ENCODE results near the gene CALU. TPM values are rescaled to one million over a fixed set of nuclear protein-coding genes. Genes with fewer than 3 reads are reported as not detected.

CALU gene
- total RNA-seq, 2 donors from 2014 or later, result 27.5 to 41.7 TPM

DNA sequence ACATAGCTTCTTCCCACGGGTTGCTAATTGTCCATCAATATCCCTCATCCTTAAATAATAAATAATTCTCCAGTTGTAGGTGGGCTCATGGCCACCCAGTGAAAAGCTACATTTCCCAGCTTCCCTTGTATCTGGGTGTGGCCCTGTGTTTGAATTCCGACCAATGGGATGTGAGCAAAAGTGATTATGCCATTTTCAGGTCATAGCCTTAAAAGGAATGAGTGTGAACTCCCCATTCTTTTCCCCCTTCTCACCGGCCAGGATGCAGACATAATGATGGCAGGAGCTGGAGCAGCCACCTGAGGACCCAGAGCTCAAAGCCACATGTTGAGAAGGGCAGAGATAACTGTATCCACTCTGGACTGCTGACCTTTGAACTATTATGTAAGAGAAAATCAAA, 30.3 kb upstream of the CALU start:
- ATAC-seq (replicated peaks), result no peak
- H3K4me1 Mint-ChIP-seq, result no peaks in the 10 kb centered on the region
- no peaks in the 10 kb centered on the region for H3K36me3 Mint-ChIP-seq (ENCODE audit: low read depth)
- peaks cover 5% of the 10 kb centered on the region for H3K27me3 Mint-ChIP-seq
- no peak overlapping the region for H3K27ac Mint-ChIP-seq
- H3K4me3 Mint-ChIP-seq, result no peak overlapping the region
- H3K9me3 Mint-ChIP-seq, result no peaks in the 10 kb centered on the region

DNA sequence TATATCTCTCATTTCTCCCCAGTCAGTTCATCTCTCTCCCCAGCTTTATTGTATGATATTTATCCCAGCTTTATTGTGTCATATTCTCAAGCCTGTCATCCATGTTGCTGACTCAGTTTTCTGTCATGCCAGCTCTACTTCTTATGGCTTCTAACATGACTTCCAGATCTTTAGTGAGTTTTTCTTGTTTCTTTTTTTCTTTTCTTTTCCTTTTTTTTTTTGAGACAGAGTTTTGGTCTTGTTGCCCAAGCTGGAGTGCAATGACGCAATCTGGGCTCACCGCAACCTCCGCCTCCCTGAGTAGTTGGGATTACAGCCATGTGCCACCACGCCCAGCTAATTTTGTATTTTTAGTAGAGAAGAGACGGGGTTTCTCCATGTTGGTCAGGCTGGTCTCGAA, 28.7 kb upstream of the CALU start:
- H3K27ac Mint-ChIP-seq, result no peak overlapping the region
- no peak overlapping the region for H3K4me3 Mint-ChIP-seq
- peaks cover 8% of the 10 kb centered on the region for H3K27me3 Mint-ChIP-seq
- H3K4me1 Mint-ChIP-seq, result no peaks in the 10 kb centered on the region
- ATAC-seq (replicated peaks), result no peak
- no peaks in the 10 kb centered on the region for H3K9me3 Mint-ChIP-seq
- no peaks in the 10 kb centered on the region for H3K36me3 Mint-ChIP-seq (ENCODE audit: low read depth)

DNA sequence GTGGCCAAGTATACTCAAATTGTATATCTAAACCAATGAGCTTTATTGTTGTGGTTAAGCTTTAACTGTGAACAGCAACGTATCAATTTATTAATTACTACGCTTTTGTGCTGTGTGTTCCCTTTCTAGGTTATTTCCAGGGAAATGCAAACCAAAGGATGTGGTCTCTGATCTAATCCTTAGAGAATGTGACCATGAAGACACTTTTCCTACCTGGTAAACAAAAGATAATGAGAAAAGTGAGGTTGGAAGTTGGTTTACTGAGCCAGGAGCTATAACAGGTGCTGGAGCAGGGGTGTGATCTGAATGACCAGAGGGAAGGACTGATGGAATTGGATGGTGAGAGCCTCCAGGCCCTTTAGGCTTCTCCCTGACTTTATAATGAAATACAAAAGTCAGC, 25.4 kb upstream of the CALU start:
- peaks cover 21% of the 10 kb centered on the region for H3K27me3 Mint-ChIP-seq
- no peaks in the 10 kb centered on the region for H3K36me3 Mint-ChIP-seq (ENCODE audit: low read depth)
- no peak overlapping the region for H3K4me3 Mint-ChIP-seq
- no peaks in the 10 kb centered on the region for H3K9me3 Mint-ChIP-seq
- ATAC-seq (replicated peaks), result no peak
- H3K4me1 Mint-ChIP-seq, result no peaks in the 10 kb centered on the region
- H3K27ac Mint-ChIP-seq, result no peak overlapping the region

DNA sequence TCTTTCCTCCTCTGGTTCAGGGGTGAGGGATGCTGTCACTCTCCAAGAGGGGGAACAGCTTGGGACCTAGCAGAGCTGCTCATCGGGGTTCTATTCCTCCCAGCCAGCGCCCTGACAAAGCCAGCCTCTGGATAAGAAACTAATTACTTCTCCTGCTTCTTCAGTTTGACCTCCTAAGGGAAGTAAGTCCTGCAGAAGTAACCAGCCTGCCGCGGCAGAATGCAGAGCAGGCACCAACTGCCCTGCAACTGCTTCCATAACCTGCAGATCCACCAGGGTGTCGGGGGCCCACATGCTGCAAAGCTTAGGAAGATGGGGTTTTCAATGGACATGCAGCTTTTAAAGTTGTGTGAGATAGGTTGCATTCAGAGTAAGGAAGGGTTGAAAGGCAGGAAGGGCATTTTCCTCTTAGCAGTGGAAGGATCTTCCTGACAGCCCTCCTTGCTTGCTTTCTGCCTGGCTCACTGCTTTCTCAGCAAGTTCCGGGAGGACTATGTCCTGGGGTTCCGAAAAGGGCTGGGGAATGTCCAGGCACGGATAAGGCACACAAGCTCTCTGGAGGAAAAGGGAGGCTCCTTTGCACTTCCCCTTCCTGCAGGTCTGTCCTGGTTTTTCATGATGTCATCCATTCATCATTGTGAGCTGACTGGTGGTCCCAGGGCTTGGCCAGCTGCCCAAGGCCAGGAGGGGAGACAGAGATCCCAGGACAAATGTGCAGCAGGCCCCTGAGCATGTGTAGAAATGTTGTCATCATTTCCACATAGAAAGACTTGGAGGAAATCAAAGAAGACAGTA, 24.3 kb upstream of the CALU start:
- no peak overlapping the region for H3K27ac Mint-ChIP-seq
- no peaks in the 10 kb centered on the region for H3K9me3 Mint-ChIP-seq
- H3K36me3 Mint-ChIP-seq (ENCODE audit: low read depth), result no peaks in the 10 kb centered on the region
- ATAC-seq (replicated peaks), result no peak
- H3K4me1 Mint-ChIP-seq, result no peaks in the 10 kb centered on the region
- H3K4me3 Mint-ChIP-seq, result no peak overlapping the region
- H3K27me3 Mint-ChIP-seq, result peaks cover 21% of the 10 kb centered on the region

DNA sequence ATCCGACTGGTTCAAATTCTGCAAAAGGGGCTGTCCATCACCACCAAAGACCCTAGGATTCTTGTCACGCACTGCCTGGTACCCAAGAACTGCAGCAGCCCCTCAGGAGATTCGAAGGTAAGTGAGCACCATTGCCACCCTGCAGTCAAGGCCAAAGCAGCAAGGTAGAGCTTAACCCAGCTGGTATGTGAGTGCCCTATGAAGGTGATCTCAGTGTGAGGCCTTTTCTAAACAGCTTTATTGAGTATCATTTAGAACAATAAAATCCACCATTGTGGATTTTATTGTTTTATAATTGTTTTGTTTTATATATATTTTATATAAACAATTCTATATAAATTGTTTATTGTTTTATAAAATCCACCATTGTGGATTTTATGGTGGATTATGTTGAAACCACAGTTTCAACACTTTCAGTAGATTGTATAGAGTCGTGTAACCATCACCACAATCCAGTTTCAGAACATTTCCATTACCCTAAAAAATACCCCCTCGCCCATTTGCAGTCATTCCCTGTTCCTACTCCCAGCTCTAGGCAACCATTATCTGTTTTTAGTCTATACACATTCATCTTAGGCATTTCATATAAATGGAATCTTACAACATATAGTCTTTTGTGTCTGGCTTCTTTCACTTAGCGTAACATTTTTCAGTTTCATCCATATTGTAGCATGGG, 20.1 kb upstream of the CALU start:
- Mint-ChIP-seq H3K9me3 (no peaks in the 10 kb centered on the region), H3K4me3 (no peak overlapping the region), H3K27me3 (peaks cover 17% of the 10 kb centered on the region), H3K4me1 (no peaks in the 10 kb centered on the region), H3K27ac (no peak overlapping the region), H3K36me3 (ENCODE audit: low read depth) (no peaks in the 10 kb centered on the region)
- ATAC-seq (replicated peaks), result peak; percentile 11

DNA sequence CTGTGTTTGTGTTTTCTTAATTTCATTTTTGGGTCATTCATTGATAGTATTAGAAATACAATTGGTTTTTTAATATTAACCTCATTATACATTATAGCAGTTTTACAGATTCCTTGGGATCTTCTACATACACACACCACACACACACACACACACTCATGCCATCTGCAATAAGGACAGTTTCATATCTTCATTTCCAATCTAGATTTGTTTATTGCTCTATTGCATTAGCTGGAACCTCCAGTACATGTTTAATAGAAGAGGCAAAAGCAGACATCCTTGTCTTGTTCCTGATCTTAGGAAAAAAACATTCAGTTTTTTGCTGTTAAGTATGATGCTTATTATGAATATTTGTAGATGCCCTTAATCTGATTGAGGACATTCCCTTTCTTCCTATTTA, 17.8 kb upstream of the CALU start:
- no peak for ATAC-seq (replicated peaks)
- Mint-ChIP-seq H3K27ac (no peak overlapping the region), H3K4me1 (no peaks in the 10 kb centered on the region), H3K9me3 (no peaks in the 10 kb centered on the region), H3K36me3 (ENCODE audit: low read depth) (no peaks in the 10 kb centered on the region), H3K4me3 (no peak overlapping the region), H3K27me3 (peaks cover 17% of the 10 kb centered on the region)

DNA sequence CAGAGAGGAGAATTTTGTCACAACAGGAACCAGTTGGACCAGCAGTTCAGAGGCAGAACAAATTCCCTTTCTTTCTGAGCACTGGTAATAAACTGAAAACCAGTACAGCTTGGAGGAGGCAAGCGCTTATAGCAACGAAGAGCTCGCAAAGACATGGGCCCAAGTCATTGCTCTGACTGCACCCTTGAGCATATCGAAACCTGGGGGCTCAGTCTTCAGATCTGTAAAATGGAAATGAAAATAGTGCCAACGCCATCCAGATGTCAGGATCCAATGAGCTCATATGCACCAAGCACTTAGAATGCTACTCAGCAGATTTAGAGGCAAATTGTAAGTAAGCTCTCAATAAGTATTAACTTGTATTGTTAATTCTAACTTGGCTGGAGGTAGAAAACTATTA, 14.4 kb upstream of the CALU start:
- no peaks in the 10 kb centered on the region for H3K4me1 Mint-ChIP-seq
- H3K9me3 Mint-ChIP-seq, result no peaks in the 10 kb centered on the region
- no peak overlapping the region for H3K4me3 Mint-ChIP-seq
- no peaks in the 10 kb centered on the region for H3K36me3 Mint-ChIP-seq (ENCODE audit: low read depth)
- ATAC-seq (replicated peaks), result no peak
- no peak overlapping the region for H3K27ac Mint-ChIP-seq
- peaks cover 23% of the 10 kb centered on the region for H3K27me3 Mint-ChIP-seq

DNA sequence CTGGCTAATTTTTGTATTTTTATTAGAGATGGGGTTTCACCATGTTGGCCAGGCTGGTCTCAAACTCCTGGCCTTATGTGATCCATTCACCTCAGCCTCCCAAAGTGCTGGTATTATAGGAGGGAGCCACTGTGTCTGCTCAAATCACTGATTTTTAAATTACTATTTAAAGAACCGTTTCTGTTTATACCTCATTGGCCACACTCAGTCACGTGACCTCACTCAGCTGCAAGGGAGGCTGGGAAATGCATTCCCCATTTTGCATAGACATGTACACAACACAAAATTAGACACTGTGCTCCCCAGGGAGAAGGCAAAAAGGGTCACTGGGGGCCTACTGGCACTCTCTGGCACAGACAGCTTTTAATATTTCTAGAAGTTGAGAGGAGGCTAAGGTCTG, 13.6 kb upstream of the CALU start:
- no peaks in the 10 kb centered on the region for H3K9me3 Mint-ChIP-seq
- no peak for ATAC-seq (replicated peaks)
- H3K27ac Mint-ChIP-seq, result no peak overlapping the region
- no peaks in the 10 kb centered on the region for H3K4me1 Mint-ChIP-seq
- H3K27me3 Mint-ChIP-seq, result peaks cover 23% of the 10 kb centered on the region
- H3K36me3 Mint-ChIP-seq (ENCODE audit: low read depth), result no peaks in the 10 kb centered on the region
- no peak overlapping the region for H3K4me3 Mint-ChIP-seq

DNA sequence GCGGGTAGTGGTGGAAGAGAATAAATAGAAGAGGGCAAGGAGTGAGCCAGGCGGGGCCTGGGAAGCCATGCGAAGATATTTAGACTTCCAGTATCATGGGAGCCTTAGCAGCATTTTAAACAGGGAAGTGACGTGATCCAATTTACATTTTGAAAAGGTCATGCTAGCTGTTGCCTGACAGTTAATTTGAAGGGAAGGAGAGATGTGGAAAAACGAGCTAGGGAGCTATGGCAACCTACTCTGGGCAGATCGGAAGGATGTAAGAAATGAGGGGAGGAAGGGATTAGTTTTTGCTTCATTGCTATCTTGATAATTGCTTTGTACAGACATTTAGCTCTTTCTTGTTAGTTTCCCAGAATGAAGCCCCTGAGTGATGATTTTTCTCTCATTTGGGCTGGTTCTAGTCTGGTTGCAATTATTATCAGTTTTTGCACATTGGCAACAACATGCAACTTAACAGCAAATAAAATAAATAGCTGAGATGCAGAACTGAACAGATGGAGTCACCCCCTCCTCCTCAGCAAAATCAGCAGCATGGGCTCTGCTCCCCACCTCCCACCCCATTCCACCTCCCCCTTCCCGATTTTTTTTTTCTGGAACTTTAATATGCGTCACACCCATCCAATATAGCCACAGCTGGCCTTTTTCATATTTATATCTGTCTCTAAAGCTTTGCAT, 13.0 kb upstream of the CALU start:
- Mint-ChIP-seq H3K36me3 (ENCODE audit: low read depth) (no peaks in the 10 kb centered on the region), H3K27ac (no peak overlapping the region), H3K9me3 (no peaks in the 10 kb centered on the region), H3K27me3 (peaks cover 26% of the 10 kb centered on the region), H3K4me1 (no peaks in the 10 kb centered on the region), H3K4me3 (no peak overlapping the region)
- no peak for ATAC-seq (replicated peaks)

DNA sequence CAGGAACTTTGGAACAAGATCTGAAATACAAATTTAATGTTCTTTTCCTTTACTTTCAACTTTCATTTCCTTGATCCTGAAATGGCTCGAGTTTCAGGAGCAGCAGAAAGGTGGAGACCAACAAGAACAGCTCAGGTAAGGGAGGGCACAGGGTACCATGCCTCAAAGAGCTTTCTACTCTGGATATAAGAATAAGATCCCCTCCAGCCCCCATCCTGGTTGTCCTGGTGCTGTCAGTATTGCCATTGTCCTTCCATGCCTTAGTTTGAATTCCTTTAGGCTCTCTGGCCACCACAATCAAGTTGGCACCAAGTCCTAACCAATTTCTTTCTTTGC, 12.5 kb upstream of the CALU start:
- Mint-ChIP-seq H3K9me3 (no peaks in the 10 kb centered on the region), H3K27me3 (peaks cover 31% of the 10 kb centered on the region), H3K36me3 (ENCODE audit: low read depth) (no peaks in the 10 kb centered on the region), H3K4me3 (no peak overlapping the region), H3K4me1 (no peaks in the 10 kb centered on the region), H3K27ac (no peak overlapping the region)
- ATAC-seq (replicated peaks), result no peak

DNA sequence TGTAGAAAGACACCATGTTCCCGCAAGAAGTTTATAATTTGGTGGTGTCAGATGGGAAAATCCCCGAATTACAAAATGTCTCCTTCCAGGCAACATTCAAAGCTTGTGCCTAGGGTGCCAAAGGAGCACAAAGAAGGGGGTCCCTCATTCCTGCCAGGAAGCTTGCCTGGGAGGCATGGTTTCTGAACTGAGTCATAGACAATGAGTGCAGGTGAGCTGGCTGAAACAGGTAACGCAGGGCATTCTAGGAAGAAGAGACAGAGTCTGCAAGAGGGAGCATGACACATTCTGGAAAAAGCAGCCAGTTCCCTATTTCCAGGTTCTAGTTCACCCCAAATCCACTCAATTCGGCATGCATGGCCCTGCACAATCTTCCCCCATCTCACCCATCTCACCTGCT, 11.9 kb upstream of the CALU start:
- H3K27me3 Mint-ChIP-seq, result peaks cover 33% of the 10 kb centered on the region
- no peaks in the 10 kb centered on the region for H3K36me3 Mint-ChIP-seq (ENCODE audit: low read depth)
- ATAC-seq (replicated peaks), result no peak
- H3K27ac Mint-ChIP-seq, result no peak overlapping the region
- H3K9me3 Mint-ChIP-seq, result no peaks in the 10 kb centered on the region
- H3K4me1 Mint-ChIP-seq, result no peaks in the 10 kb centered on the region
- H3K4me3 Mint-ChIP-seq, result no peak overlapping the region

DNA sequence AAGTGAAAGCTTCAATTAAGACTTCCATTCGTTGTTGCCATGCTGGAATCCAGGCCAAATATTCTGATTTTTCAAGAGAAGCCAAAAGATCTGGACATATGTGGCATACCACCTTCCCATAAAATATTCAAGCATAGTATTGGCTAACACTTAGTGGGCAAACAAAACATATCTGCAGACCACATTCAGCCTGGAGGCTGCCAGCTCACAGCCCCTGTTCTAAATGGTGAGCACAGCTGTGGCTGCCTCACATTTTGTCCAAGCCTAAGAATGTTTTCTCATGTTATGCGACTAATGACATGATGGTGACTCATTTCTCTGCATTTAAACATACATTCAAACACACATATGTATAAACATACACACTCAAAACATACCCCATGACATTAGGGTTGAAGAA, 10.6 kb upstream of the CALU start:
- Mint-ChIP-seq H3K4me1 (no peaks in the 10 kb centered on the region), H3K9me3 (no peaks in the 10 kb centered on the region), H3K36me3 (ENCODE audit: low read depth) (no peaks in the 10 kb centered on the region), H3K27ac (no peak overlapping the region), H3K4me3 (no peak overlapping the region), H3K27me3 (peaks cover 33% of the 10 kb centered on the region)
- no peak for ATAC-seq (replicated peaks)

DNA sequence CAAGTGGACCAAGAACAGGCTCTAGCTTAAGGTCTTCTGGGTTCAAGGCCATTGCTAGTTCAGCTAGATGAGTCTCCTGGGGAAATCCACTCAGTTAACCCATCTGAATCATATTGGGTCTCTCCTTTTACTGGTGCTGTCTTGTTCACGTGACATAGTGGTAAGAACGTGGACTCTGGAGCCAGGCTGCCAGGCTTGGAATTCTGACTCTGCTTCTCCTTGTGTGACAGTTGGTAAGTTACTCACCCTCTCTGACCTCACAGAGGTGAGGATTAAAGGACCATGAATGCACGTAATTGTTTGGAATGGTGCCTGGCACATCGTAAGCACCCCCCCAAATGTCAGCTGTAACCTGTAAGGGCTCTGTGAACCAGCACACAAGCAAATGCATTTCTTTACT, 9.7 kb upstream of the CALU start:
- Mint-ChIP-seq H3K4me1 (no peaks in the 10 kb centered on the region), H3K9me3 (no peaks in the 10 kb centered on the region), H3K27me3 (peaks cover 31% of the 10 kb centered on the region), H3K4me3 (no peak overlapping the region), H3K27ac (no peak overlapping the region), H3K36me3 (ENCODE audit: low read depth) (no peaks in the 10 kb centered on the region)
- no peak for ATAC-seq (replicated peaks)

DNA sequence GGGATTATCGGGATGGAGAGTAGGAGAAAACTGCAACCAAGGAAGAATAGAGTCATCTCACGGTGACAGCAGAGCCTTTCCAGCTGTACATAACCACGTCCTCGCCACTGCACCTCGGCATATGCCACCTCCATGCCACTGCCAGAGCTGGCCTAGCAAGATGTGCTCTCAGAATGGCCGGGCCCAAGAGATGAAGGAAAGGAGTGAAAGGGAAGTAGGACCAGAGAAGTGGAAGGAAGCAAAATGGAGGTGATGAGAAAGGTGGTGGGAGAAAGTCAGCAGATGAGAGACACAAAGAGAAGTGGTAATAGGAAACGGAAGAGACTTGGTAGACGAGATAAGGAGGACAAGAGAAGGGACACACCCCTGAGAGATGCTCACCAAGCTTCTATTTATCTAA, 8.0 kb upstream of the CALU start:
- H3K36me3 Mint-ChIP-seq (ENCODE audit: low read depth), result no peaks in the 10 kb centered on the region
- H3K4me1 Mint-ChIP-seq, result no peaks in the 10 kb centered on the region
- peaks cover 27% of the 10 kb centered on the region for H3K27me3 Mint-ChIP-seq
- H3K4me3 Mint-ChIP-seq, result no peak overlapping the region
- no peak overlapping the region for H3K27ac Mint-ChIP-seq
- no peak for ATAC-seq (replicated peaks)
- H3K9me3 Mint-ChIP-seq, result no peaks in the 10 kb centered on the region
